Measurements from ENCODE around the gene BCL2A1. TPM values are rescaled to one million over a fixed set of nuclear protein-coding genes. Genes with fewer than 3 reads are reported as not detected.

BCL2A1 gene
- total RNA-seq, 4 donors from 2014 or later: 3.8 to 21.5 TPM; not detected in 2

- DNase-seq: peak in 1 of 3 donors; percentile 18
- Histone ChIP-seq H3K4me1 (no peaks in the 10 kb centered on the region), H3K27me3 (no peaks in the 10 kb centered on the region), H3K36me3 (no peaks in the 10 kb centered on the region), H3K4me3 (no peak overlapping the region), H3K9me3 (no peaks in the 10 kb centered on the region), H3K27ac (no peak overlapping the region)
- TF ChIP-seq CTCF (IDR thresholded peaks at IDR 0.05) (no peak), POLR2A (IDR thresholded peaks at IDR 0.05) (no peak)
Measured at GRCh38 chr15:80003934-80004472, 33.0 kb upstream of the BCL2A1 start.

- Histone ChIP-seq H3K4me1 (no peaks in the 10 kb centered on the region), H3K9me3 (no peaks in the 10 kb centered on the region), H3K27ac (no peak overlapping the region), H3K27me3 (no peaks in the 10 kb centered on the region), H3K4me3 (no peak overlapping the region), H3K36me3 (no peaks in the 10 kb centered on the region)
- DNase-seq: peak in 1 of 3 donors; percentile 18
- TF ChIP-seq CTCF (IDR thresholded peaks at IDR 0.05) (no peak), POLR2A (IDR thresholded peaks at IDR 0.05) (no peak)
Measured at GRCh38 chr15:80003171-80003570, 32.2 kb upstream of the BCL2A1 start.

- Histone ChIP-seq H3K36me3 (no peaks in the 10 kb centered on the region), H3K9me3 (no peaks in the 10 kb centered on the region), H3K4me1 (no peaks in the 10 kb centered on the region), H3K4me3 (no peak overlapping the region), H3K27me3 (no peaks in the 10 kb centered on the region), H3K27ac (no peak overlapping the region)
- DNase-seq: no peak
- TF ChIP-seq CTCF (IDR thresholded peaks at IDR 0.05) (no peak), POLR2A (IDR thresholded peaks at IDR 0.05) (no peak)
Measured at GRCh38 chr15:80002267-80002666, 31.3 kb upstream of the BCL2A1 start.

GRCh38 chr15:79994615-79995014, 23.6 kb upstream of the BCL2A1 start:
- Histone ChIP-seq H3K36me3 (no peaks in the 10 kb centered on the region), H3K27me3 (no peaks in the 10 kb centered on the region), H3K9me3 (no peaks in the 10 kb centered on the region), H3K27ac (no peak overlapping the region), H3K4me1 (no peaks in the 10 kb centered on the region), H3K4me3 (no peak overlapping the region)
- no peak for TF ChIP-seq CTCF (IDR thresholded peaks at IDR 0.05)
- no peak for TF ChIP-seq POLR2A (IDR thresholded peaks at IDR 0.05)
- peak in 1 of 3 donors; percentile 7 for DNase-seq

GRCh38 chr15:79991826-79992225, 20.8 kb upstream of the BCL2A1 start:
- H3K9me3 ChIP-seq: no peaks in the 10 kb centered on the region
- peaks cover 0 to 6% (median 0%) of the 10 kb centered on the region in 4 donors for H3K4me1 ChIP-seq
- H3K27ac ChIP-seq: no peak overlapping the region
- no peaks in the 10 kb centered on the region for H3K27me3 ChIP-seq
- no peak overlapping the region for H3K4me3 ChIP-seq
- no peak for DNase-seq
- no peak for TF ChIP-seq CTCF (IDR thresholded peaks at IDR 0.05)
- H3K36me3 ChIP-seq: no peaks in the 10 kb centered on the region

- Histone ChIP-seq H3K27me3 (no peaks in the 10 kb centered on the region), H3K4me3 (no peak overlapping the region), H3K9me3 (no peaks in the 10 kb centered on the region), H3K27ac (no peak overlapping the region), H3K4me1 (peaks cover 0 to 6% (median 0%) of the 10 kb centered on the region in 4 donors), H3K36me3 (no peaks in the 10 kb centered on the region)
- TF ChIP-seq POLR2A (IDR thresholded peaks at IDR 0.05): no peak
- TF ChIP-seq CTCF (IDR thresholded peaks at IDR 0.05): no peak
- peak in 1 of 3 donors; percentile 13 for DNase-seq
Measured at GRCh38 chr15:79990997-79991334, 20.0 kb upstream of the BCL2A1 start.
